ENCODE results near the gene JARID2.
A peak's percentile ranks its signal among the peaks of the same experiment; 100 is the strongest.
"Not testable (repeated sequence)": the region's sequence is repeated elsewhere in the genome, so short reads cannot be mapped to it uniquely, and the experiment has no call there.

The JARID2 gene

DNA sequence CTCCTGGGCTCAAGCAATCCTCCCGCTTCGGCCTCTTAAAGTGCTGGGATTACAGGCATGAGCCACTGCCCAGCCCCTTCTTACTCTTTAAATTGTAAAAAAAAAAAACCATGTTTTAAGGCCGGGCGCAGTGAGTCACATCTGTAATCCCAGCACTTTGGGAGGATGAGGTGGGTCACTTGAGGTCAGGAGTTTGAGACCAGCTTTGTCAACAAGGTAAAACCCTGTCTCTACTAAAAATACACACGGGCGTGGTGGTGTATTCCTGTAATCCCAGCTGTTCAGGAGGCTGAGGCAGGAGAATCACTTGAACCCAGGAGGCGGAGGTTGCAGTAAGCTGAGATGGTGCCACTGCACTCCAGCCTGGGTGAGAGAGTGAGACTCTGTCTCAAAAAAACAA is 43.6 kb downstream of the JARID2 start:
- not testable (repeated sequence) for DNase-seq (ENCODE audit: low spot score)

DNA sequence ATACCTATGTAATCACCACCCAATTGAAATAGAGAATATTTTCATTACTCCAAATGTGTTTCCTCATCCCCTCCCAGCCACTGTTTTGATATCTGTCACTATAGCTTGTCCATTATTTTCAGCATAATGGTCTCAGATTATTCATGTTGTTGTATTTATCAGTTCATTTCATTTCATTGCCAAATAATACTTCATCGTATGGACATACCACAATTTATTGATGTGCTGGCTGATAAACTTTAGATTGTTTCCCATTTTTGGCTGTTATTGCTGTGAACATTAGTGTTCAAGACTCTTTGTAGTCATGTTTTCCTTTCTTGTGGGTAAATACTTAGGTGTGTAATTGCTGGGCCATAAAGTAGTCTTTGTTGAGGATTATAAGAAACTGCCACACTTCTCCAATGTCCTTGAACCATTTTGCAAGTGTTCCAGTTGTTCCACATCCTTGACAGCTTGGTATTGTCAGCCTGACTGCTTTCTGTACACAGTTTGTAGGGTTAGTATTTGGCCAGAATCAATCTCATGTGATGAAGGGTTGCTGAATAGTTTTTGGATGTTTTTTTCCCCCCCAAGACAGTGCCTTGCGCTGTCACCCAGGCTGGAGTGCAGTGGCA is 44.3 kb downstream of the JARID2 start:
- no peak for DNase-seq (ENCODE audit: low spot score)

GRCh38 chr6:15290962-15291704 is 45.3 kb downstream of the JARID2 start:
- DNase-seq (ENCODE audit: low spot score) = no peak

DNA sequence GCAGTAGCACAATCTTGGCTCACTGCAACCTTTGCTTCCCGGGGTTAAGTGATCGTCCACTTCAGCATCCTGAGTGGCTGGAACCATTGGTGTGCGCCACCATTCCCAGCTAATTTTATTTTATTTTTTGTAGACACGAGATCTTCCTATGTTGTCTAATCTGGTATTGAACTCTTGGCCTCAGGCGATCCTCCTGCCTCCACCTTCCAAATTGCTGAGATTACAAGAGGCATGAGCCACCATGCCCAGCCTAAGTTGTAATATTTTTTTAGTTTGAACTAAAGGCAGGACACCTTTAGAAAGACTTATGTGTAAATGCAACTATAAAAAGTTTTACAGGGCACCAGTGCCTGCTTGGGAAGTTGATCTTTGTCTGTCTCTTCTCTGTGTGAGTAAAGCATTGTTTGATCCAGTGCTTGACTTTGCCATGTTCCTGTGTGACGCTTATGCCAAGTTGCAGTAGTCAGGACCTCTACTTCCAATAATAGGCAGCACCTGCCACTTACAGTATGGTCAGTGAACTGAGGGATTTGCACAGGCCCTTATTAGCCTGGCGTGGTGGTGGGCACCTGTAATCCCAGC is 46.9 kb downstream of the JARID2 start:
- DNase-seq (ENCODE audit: low spot score) = no peak

- DNase-seq (ENCODE audit: low spot score) = no peak
Observed at GRCh38 chr6:15293674-15294073, 47.8 kb downstream of the JARID2 start.

- no peak for DNase-seq (ENCODE audit: low spot score)
Observed at GRCh38 chr6:15294504-15294903, 48.6 kb downstream of the JARID2 start.

- DNase-seq (ENCODE audit: low spot score) = no peak
Observed at GRCh38 chr6:15296249-15296648, 50.4 kb downstream of the JARID2 start.

DNA sequence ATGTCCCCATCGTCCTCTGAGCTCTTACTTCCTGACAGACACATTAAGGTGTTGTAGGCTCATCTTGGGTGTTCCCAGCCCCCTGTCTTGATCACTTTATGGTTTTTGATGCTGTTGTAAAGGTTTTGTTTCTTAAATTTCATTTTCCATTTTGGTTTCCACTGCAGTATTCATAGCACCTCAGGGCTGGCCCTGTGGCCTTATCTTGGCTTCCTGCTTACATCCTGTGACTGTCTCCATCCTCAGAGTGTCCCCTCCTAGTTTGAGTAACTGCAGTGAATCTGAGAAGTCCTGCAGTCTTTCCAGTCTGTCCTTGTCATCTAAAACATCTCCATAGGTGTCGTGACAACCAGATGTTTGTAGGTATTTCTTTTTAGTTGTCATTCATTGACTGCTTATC is 50.9 kb downstream of the JARID2 start:
- no peak for DNase-seq (ENCODE audit: low spot score)

GRCh38 chr6:15297167-15297566 is 51.3 kb downstream of the JARID2 start:
- DNase-seq (ENCODE audit: low spot score) = not testable (repeated sequence)

GRCh38 chr6:15297895-15298590 is 52.2 kb downstream of the JARID2 start:
- DNase-seq (ENCODE audit: low spot score) = no peak

DNA sequence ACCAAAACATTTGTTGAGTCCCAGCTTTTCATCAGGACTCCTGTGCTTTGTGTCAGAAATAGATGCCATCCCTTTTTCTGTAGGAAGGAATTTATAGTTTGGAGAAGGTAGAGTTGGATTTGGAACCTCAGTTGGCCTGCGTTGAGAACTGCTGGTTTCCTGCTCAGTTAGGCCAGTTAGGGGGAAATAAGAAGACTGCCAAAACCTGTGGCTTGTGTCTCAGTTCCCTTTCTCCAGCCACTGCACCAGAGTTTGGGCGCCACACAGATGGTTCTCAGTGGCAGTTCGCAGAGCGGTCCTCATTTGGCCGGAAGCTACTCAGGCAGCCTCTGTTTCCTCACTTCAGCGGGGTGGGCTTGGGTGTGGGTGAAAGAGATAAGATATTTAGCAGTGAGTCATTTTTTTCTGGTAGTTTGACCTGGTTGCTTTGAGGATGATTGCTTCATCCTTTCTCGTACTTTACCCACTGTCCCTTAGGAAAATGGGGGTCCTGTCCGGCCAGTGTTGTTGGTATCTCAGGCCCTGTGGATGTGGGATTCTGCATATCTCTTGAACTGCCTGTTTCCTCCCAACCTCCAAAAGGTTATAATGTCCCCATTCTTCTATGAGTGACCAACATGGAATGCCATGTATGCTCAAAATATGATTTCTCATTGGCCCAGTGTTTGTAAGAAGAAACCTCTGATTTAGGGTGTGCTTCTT is 53.7 kb downstream of the JARID2 start:
- peak; percentile 78 for DNase-seq (ENCODE audit: low spot score)

DNA sequence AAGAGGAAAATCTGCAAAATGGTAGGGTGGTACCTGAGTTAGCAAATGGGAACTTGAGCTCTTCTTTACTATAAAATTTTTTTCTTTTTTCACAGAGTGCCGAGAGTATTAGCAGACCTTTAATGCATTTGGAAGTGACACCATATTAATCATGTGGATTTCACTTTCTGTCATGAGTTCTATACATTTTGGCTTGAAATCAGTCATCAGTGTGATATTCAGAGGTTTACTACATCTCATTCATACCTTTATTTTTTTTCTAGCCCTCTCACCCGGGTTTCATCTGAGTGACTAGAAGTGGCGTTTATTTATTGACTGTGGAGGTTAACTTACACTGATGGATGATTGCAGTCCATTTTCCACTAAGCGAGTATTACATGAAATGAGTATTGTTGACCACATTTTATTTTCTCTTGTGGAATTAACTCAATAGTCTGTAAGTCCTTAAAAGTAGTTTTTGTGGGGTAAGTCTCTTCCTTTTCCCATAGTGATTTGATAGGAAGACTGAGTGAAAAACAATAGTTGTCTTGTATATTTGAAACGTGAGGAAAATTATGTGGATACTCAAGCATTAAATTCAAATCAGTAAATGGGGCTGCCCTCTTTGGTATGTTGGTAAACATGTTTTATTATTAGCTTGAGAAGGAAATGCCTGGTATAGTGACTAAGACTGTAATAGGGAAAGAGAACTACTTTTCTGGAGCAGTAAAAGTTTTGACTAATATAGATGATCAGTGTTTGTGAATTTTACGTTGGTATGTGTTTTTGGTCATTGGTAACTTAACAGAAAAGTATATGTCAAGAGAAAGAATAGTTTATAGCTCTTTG is 55.5 kb downstream of the JARID2 start:
- DNase-seq (ENCODE audit: low spot score) = no peak

- DNase-seq (ENCODE audit: low spot score) = no peak
Observed at GRCh38 chr6:15303162-15303919, 57.5 kb downstream of the JARID2 start.

DNA sequence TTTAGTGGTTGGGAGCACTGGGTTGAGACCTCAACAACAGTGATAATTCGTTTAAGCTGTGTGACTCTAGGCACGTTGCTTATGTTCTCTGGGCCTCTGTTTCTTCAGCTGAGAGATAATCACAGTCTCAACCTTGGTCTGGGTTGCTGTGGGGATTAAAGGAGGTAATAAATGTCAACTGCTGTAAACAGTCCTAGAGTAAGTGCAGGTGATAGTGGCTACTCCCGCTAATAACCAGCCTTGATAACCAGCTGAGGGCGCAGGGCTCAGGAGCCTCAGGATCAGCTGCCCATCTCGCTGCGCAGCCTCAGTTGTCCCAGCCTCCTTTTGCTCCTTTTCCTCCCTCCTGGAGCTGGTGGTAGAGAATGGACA is 58.0 kb downstream of the JARID2 start:
- no peak for DNase-seq (ENCODE audit: low spot score)

- DNase-seq (ENCODE audit: low spot score) = no peak
Observed at GRCh38 chr6:15304337-15305042, 58.6 kb downstream of the JARID2 start.

DNA sequence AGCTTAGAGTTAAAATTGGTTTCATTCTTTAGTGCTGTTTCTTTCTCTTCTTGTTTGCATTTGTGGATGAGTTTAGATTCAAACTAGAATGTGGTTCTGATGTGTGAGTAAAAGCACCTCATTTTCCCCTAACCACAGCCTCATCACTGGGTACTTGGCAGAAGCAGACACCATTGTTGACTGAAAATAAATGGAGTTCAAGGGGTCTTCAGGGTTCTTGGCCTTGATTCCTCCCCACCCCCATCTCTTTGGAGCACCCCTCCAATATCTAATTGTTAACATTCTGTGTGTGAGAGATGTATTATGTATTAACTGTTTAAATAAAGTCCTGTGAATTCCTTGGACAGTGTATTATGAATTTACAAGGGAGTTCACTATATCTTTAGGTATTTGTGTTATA is 59.6 kb downstream of the JARID2 start:
- no peak for DNase-seq (ENCODE audit: low spot score)

GRCh38 chr6:15305909-15306308 is 60.0 kb downstream of the JARID2 start:
- no peak for DNase-seq (ENCODE audit: low spot score)

DNA sequence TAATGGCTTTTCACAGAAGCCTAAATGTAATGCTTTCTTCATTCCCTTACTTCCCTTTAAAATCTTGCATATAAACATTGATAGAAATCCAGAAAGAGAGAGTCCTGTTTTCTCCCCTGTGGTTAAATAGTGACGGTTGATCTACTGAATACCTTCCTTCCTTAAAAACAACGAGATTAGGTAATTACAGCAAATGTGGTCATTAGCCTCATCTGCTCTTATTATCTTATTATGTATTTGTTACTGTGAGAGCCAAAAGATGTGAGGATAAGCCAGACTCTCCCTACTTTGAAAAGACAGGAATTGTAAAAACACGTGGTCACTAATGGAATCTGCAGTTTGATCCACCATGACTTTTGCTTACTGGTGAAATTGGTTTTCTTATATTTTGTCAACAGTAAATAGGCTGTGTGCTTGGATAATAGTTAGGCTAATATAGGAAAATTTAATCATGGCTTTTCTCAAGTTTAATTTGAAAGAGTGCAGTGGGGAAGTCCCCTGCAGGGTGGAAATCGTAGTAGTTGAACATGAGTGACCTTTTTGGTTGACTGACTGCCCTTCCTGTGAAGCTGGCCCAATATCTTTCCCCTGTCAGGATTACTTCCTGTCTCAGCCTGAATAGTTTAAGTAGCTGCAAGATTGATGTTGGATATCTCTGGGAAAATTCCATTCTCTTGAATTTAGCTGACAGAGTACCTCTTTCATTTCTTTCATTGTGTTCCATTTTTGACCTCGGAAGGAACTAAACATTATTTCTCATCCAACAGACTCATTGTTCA is 62.8 kb downstream of the JARID2 start:
- DNase-seq (ENCODE audit: low spot score) = no peak

DNA sequence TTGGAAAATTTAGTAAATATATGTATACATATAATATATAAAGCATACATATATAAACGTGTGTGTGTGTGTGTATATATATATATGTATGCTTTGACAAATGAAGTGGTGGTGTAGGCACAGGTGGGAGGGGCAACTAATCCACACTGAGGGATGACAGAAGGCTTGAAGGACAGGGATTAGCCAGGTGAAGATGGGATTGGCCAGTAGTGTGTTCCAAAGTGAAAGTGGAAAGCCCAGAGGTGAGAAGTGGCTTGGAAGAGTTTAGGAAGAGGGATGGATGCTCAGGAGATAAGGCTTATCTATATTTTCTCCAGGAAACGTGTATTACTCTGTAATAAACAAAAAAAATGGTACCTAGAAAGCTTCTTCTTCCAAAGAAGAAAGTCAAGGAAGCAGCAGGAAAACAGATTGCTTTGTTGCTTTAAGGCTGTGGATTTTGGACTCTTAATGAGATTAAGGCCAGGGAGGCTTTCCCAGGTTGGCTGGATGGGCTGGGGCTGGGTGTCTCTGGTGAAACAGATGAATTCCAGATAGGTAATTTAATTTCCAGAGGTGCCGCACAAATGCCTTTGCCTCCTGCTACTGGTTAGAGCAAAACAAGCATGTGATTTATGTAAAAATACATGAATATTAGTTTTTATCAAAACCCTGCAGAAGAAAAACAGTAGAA is 63.9 kb downstream of the JARID2 start:
- no peak for DNase-seq (ENCODE audit: low spot score)
